Colon (tissue), 2 donors: ENCODE measurements around the gene BSND.
"Not testable (repeated sequence)": the region's sequence is repeated elsewhere in the genome, so short reads cannot be mapped to it uniquely, and the experiment has no call there.

ENCODE experiments used
- FAIRE-seq: peaks from 2 replicates; lab custom pipeline; 2012; peaks lifted over from hg19 to GRCh38; lab: Jason Lieb, UNC
- donor health status: control.
- donor health status: control.

The BSND gene

GRCh38 chr1:54998677-54999076, at the start of gene BSND:
BSND (plus strand) TSS chr1:54998933; CDS start chr1:54999187, 254 bp downstream.
- FAIRE-seq = no peak

GRCh38 chr1:54949053-54949452, 49.7 kb upstream of the BSND start:
- no peak for FAIRE-seq

- no peak for FAIRE-seq
These were observed 48.7 kb upstream of the BSND start for GRCh38 chr1:54950006-54950368.

- no peak for FAIRE-seq
These were observed 48.2 kb upstream of the BSND start for GRCh38 chr1:54950369-54951163.

- FAIRE-seq = no peak
These were observed 46.9 kb upstream of the BSND start for GRCh38 chr1:54951810-54952226.

GRCh38 chr1:54952950-54953718, 45.6 kb upstream of the BSND start:
- no peak for FAIRE-seq

- no peak for FAIRE-seq
These were observed 44.9 kb upstream of the BSND start for GRCh38 chr1:54953846-54954245.

GRCh38 chr1:54955359-54955758, 43.4 kb upstream of the BSND start:
- no peak for FAIRE-seq

- no peak for FAIRE-seq
These were observed 42.0 kb upstream of the BSND start for GRCh38 chr1:54956726-54957125.

GRCh38 chr1:54959241-54959640, 39.5 kb upstream of the BSND start:
- FAIRE-seq = no peak

- no peak for FAIRE-seq
These were observed 35.9 kb upstream of the BSND start for GRCh38 chr1:54962612-54963395.

- not testable (repeated sequence) for FAIRE-seq
These were observed 34.9 kb upstream of the BSND start for GRCh38 chr1:54963829-54964228.

- FAIRE-seq = no peak
These were observed 33.0 kb upstream of the BSND start for GRCh38 chr1:54965624-54966340.

- FAIRE-seq = no peak
These were observed 31.4 kb upstream of the BSND start for GRCh38 chr1:54967372-54967771.

GRCh38 chr1:54968551-54968950, 30.2 kb upstream of the BSND start:
- FAIRE-seq = no peak

- no peak for FAIRE-seq
These were observed 28.9 kb upstream of the BSND start for GRCh38 chr1:54969879-54970278.

- FAIRE-seq = no peak
These were observed 27.8 kb upstream of the BSND start for GRCh38 chr1:54970901-54971300.

- FAIRE-seq = no peak
These were observed 27.4 kb upstream of the BSND start for GRCh38 chr1:54971317-54971791.

GRCh38 chr1:54972436-54972835, 26.3 kb upstream of the BSND start:
- FAIRE-seq = no peak

GRCh38 chr1:54973205-54973921, 25.4 kb upstream of the BSND start:
- FAIRE-seq = no peak
